GM23338 (cell line): ENCODE data around the gene SRGAP3. TPM values are rescaled to one million over a fixed set of nuclear protein-coding genes. Genes with fewer than 3 reads are reported as not detected.

Source experiments
- ATAC-seq: fragments of 200-7000 bp; cut with Tn5 transposase; 3 replicates; pipeline ENCODE4 v1.9.1; 2020
- DNase-seq: peaks from one replicate; pipeline ENCODE4 v3.0.0-alpha.2; 2015; ENCODE audit warnings: low spot score
- H2AFZ ChIP-seq: fragments of 200-600 bp; sonication (generic); 2 replicates; pipeline ENCODE4 v1.8.0; 2016; ENCODE audit warnings: antibody characterized with exemption, mild to moderate bottlenecking, moderate library complexity
- H3F3A ChIP-seq: fragments of 200-600 bp; sonication (generic); replicated peaks from 2 replicates; pipeline ENCODE4 v1.8.0; 2017; ENCODE audit warnings: antibody characterized with exemption, mixed run types, low read depth
- H3K27ac ChIP-seq: fragments of 200-600 bp; sonication (generic); 2 replicates; pipeline ENCODE4 v1.6.1; 2016; ENCODE audit warnings: low read depth
- H3K27me3 ChIP-seq: fragments of 200-600 bp; sonication (generic); 2 replicates; pipeline ENCODE4 v1.8.0; 2016; ENCODE audit warnings: mild to moderate bottlenecking, mixed run types, moderate library complexity; ENCODE audit not compliant: insufficient read depth
- H3K36me3 ChIP-seq: fragments of 200-600 bp; sonication (generic); 2 replicates; pipeline ENCODE4 v1.8.0; 2016; ENCODE audit warnings: mild to moderate bottlenecking; ENCODE audit not compliant: insufficient read depth
- H3K4me1 ChIP-seq: fragments of 200-600 bp; sonication (generic); 2 replicates; pipeline ENCODE4 v1.8.0; 2016; ENCODE audit warnings: mild to moderate bottlenecking, moderate library complexity; ENCODE audit not compliant: insufficient read depth
- H3K4me2 ChIP-seq: fragments of 200-600 bp; sonication (generic); 2 replicates; pipeline ENCODE4 v1.7.1; 2017; ENCODE audit warnings: mixed run types
- H3K4me3 ChIP-seq: fragments of 200-600 bp; sonication (generic); 2 replicates; pipeline ENCODE4 v1.6.1; 2016; ENCODE audit warnings: mixed run types
- H3K79me2 ChIP-seq: fragments of 200-600 bp; sonication (generic); replicated peaks from 2 replicates; pipeline ENCODE4 v1.8.0; 2017; ENCODE audit warnings: mild to moderate bottlenecking; ENCODE audit not compliant: insufficient read depth
- H3K9me2 ChIP-seq: fragments of 200-600 bp; sonication (generic); 2 replicates; pipeline ENCODE4 v1.8.0; 2017; ENCODE audit not compliant: insufficient read depth
- H4K20me1 ChIP-seq: fragments of 200-600 bp; sonication (generic); replicated peaks from 2 replicates; pipeline ENCODE4 v1.8.0; 2017; ENCODE audit warnings: mild to moderate bottlenecking; ENCODE audit not compliant: insufficient read depth
- H3K27ac Mint-ChIP-seq: 2 replicates; pipeline ENCODE4 v1.8.0; 2020; ENCODE audit warnings: inconsistent platforms, mild to moderate bottlenecking, moderate library complexity, mixed read lengths
- H3K27me3 Mint-ChIP-seq: 3 replicates; pipeline ENCODE4 v1.8.0; 2022; ENCODE audit warnings: low read depth, mild to moderate bottlenecking, moderate library complexity, mixed read lengths, inconsistent platforms; ENCODE audit not compliant: insufficient read depth, poor library complexity
- H3K36me3 Mint-ChIP-seq: 3 replicates; pipeline ENCODE4 v1.8.0; 2021; ENCODE audit warnings: low read depth, mild to moderate bottlenecking, inconsistent platforms, moderate library complexity, mixed read lengths
- H3K4me1 Mint-ChIP-seq: 3 replicates; pipeline ENCODE4 v1.8.0; 2020; ENCODE audit warnings: mild to moderate bottlenecking, inconsistent platforms, mixed read lengths
- H3K4me3 Mint-ChIP-seq: 3 replicates; pipeline ENCODE4 v1.8.0; 2021; ENCODE audit warnings: moderate library complexity, mild to moderate bottlenecking, inconsistent platforms, mixed read lengths
- H3K9me3 Mint-ChIP-seq: 3 replicates; pipeline ENCODE4 v1.8.0; 2020; ENCODE audit warnings: moderate library complexity, mild to moderate bottlenecking, inconsistent platforms, mixed read lengths
- CREB1 ChIP-seq: fragments of 250-450 bp; sonication (Bioruptor Pico); IDR thresholded peaks from 2 replicates; pipeline ENCODE4 v1.5.0; 2020; ENCODE audit warnings: low read depth, mild to moderate bottlenecking, moderate library complexity
- EZH2phosphoT487 ChIP-seq: fragments of 200-600 bp; sonication (generic); IDR thresholded peaks from one replicate; pipeline ENCODE4 v1.8.1; 2018; ENCODE audit warnings: antibody characterized with exemption; ENCODE audit not compliant: unreplicated experiment
- JUNB ChIP-seq: IDR thresholded peaks from one replicate; pipeline ENCODE4 v1.6.1; 2016; ENCODE audit warnings: antibody characterized with exemption; ENCODE audit not compliant: unreplicated experiment
- NANOG ChIP-seq: IDR thresholded peaks from 2 replicates; pipeline ENCODE4 v1.6.1; 2016; ENCODE audit warnings: antibody characterized with exemption, borderline replicate concordance
- ZNF331 ChIP-seq: fragments of 250-450 bp; sonication (Bioruptor Pico); IDR thresholded peaks from 2 replicates; pipeline ENCODE4 v1.5.0; 2020; ENCODE audit warnings: low read depth, mild to moderate bottlenecking, moderate library complexity
- polyA plus RNA-seq: library from polyadenylated mRNA; unstranded; fragments of >200 nt; fragmentation: Nextera tagmentation; extraction: Ambion mirVana; gene quantifications from 2 replicates; pipeline ENCODE4 v1.2.1, GENCODE V29; 2016
- total RNA-seq: library from RNA; depleted of rRNA; stranded (reverse); fragments of >200 nt; shearing (Covaris generic); gene quantifications from 2 replicates; pipeline ENCODE4 v1.2.3, GENCODE V29; 2014
- TF ChIP-seq, protein P1 (sequence below): IDR thresholded peaks from one replicate; pipeline ENCODE4 v1.6.1; 2018; ENCODE audit warnings: antibody characterized with exemption; ENCODE audit not compliant: unreplicated experiment
- TF ChIP-seq, protein P2 (sequence below): IDR thresholded peaks from 2 replicates; pipeline ENCODE4 v1.6.1; 2016; ENCODE audit warnings: antibody characterized with exemption

The SRGAP3 gene
- total and polyA plus RNA-seq, 2 experiments from 2014 or later, result 6.4 to 9.4 TPM

DNA sequence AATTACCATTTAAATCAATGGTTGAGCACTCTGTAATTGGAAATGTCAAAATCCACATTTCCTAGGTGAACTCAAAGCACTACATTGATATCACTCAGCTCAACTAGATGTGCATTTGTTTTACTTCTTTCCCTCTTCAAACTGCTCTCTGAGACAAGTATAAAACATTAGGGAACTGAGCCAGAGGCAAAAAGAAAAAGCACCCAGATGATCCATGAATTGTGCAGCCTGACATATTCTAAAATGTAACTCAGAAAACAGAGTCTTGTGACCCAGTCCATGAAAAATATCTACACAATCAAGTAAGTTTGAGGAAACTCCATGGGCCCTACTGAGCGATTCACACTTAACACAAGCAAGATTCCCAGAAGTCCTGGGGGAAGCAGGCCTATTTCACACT, 9.8 kb downstream of the SRGAP3 start (continued):
- TF ChIP-seq, protein P1, sequence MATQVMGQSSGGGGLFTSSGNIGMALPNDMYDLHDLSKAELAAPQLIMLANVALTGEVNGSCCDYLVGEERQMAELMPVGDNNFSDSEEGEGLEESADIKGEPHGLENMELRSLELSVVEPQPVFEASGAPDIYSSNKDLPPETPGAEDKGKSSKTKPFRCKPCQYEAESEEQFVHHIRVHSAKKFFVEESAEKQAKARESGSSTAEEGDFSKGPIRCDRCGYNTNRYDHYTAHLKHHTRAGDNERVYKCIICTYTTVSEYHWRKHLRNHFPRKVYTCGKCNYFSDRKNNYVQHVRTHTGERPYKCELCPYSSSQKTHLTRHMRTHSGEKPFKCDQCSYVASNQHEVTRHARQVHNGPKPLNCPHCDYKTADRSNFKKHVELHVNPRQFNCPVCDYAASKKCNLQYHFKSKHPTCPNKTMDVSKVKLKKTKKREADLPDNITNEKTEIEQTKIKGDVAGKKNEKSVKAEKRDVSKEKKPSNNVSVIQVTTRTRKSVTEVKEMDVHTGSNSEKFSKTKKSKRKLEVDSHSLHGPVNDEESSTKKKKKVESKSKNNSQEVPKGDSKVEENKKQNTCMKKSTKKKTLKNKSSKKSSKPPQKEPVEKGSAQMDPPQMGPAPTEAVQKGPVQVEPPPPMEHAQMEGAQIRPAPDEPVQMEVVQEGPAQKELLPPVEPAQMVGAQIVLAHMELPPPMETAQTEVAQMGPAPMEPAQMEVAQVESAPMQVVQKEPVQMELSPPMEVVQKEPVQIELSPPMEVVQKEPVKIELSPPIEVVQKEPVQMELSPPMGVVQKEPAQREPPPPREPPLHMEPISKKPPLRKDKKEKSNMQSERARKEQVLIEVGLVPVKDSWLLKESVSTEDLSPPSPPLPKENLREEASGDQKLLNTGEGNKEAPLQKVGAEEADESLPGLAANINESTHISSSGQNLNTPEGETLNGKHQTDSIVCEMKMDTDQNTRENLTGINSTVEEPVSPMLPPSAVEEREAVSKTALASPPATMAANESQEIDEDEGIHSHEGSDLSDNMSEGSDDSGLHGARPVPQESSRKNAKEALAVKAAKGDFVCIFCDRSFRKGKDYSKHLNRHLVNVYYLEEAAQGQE, result no peak
- no peak for TF ChIP-seq EZH2phosphoT487

DNA sequence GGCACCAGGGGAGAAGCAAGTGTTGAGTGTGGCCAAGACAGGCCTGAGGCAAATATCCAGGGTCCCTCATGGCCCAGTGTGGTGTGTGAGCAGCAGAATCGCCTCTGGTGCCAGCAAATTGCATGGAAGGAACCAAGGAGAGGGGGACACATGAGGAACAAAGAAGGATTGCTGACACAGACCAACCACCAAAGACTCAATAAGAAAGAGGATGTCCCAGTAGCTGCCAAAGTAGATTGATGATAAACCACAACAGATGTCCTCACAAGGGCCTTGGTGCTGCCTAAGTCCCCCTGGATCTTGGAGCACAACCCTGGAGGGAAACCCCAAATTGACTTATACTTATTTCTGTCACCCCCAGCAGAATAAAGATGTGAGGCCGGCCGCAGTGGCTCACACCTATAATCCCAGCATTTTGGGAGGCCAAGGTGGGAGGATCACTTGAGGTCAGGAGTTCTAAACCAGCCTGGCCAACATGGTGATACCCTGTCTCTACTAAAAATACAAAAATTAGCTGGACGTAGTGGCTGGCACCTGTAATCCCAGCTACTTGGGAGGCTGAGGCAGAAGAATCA, 10.6 kb downstream of the SRGAP3 start:
- Mint-ChIP-seq H3K4me1 (peaks cover 4% of the 10 kb centered on the region; the same call in 2 of the 3 replicates), H3K36me3 (no peaks in the 10 kb centered on the region), H3K27me3 (peaks cover 3% of the 10 kb centered on the region), H3K4me3 (no peak overlapping the region), H3K9me3 (no peaks in the 10 kb centered on the region; the same call in 2 of the 3 replicates), H3K27ac (no peak overlapping the region)
- no peaks in the 10 kb centered on the region for H3K4me1 ChIP-seq
- no peaks in the 10 kb centered on the region for H3K36me3 ChIP-seq
- TF ChIP-seq NANOG, result no peak
- TF ChIP-seq, protein P2, sequence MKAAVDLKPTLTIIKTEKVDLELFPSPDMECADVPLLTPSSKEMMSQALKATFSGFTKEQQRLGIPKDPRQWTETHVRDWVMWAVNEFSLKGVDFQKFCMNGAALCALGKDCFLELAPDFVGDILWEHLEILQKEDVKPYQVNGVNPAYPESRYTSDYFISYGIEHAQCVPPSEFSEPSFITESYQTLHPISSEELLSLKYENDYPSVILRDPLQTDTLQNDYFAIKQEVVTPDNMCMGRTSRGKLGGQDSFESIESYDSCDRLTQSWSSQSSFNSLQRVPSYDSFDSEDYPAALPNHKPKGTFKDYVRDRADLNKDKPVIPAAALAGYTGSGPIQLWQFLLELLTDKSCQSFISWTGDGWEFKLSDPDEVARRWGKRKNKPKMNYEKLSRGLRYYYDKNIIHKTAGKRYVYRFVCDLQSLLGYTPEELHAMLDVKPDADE, result no peak
- H3F3A ChIP-seq, result no peaks in the 10 kb centered on the region
- H3K4me2 ChIP-seq, result no peak overlapping the region
- no peak for ATAC-seq
- H2AFZ ChIP-seq, result no peak overlapping the region
- no peak for DNase-seq
- H3K9me2 ChIP-seq, result no peaks in the 10 kb centered on the region
- H3K27ac ChIP-seq, result no peak overlapping the region
- H3K4me3 ChIP-seq, result no peak overlapping the region
- H3K27me3 ChIP-seq, result no peaks in the 10 kb centered on the region
- no peaks in the 10 kb centered on the region for H3K79me2 ChIP-seq
- no peaks in the 10 kb centered on the region for H4K20me1 ChIP-seq

DNA sequence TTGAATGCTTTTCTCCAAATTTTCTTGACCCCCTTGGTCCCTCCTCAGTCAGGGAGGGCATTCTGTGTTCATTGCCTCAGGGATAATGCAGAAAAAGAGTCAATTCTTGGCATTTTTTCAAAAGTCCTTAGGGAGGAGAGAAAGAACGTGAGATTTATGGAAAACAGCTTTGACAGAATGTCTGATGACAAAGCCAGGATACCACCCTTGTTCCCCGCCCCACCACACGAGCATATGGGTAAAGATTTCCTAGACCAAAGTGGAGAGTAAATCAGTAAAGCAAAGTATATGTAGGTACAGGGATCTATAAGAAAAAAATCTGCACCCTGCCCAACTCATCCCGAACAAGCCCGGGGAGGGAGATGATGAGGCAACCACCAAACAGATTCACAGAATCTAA, 11.2 kb downstream of the SRGAP3 start:
- no peaks in the 10 kb centered on the region for H3F3A ChIP-seq
- no peaks in the 10 kb centered on the region for H3K79me2 ChIP-seq
- no peak overlapping the region for H2AFZ ChIP-seq
- H3K4me2 ChIP-seq, result no peak overlapping the region
- Mint-ChIP-seq H3K27me3 (peaks cover 3% of the 10 kb centered on the region), H3K9me3 (no peaks in the 10 kb centered on the region; the same call in 2 of the 3 replicates), H3K4me1 (peaks cover 10% of the 10 kb centered on the region; the same call in 2 of the 3 replicates), H3K36me3 (no peaks in the 10 kb centered on the region), H3K27ac (no peak overlapping the region), H3K4me3 (no peak overlapping the region)
- no peak for ATAC-seq
- no peaks in the 10 kb centered on the region for H3K9me2 ChIP-seq
- TF ChIP-seq CREB1 (CRISPR knock-in tag), result no peak
- no peak for TF ChIP-seq JUNB
- TF ChIP-seq ZNF331, result no peak
- H3K4me3 ChIP-seq, result no peak overlapping the region
- H3K36me3 ChIP-seq, result no peaks in the 10 kb centered on the region
- H4K20me1 ChIP-seq, result no peaks in the 10 kb centered on the region
- no peak overlapping the region for H3K27ac ChIP-seq
- no peak for DNase-seq
- no peaks in the 10 kb centered on the region for H3K27me3 ChIP-seq
- no peaks in the 10 kb centered on the region for H3K4me1 ChIP-seq
